Hepatocyte (in vitro differentiated cells): Measurements from ENCODE around the gene SSRP1.

Experiments used
- CTCF ChIP-seq: fragments of 200-600 bp; sonication (generic); IDR thresholded peaks from 2 replicates; pipeline ENCODE4 v1.5.1; 2016; ENCODE audit warnings: antibody characterized with exemption, mild to moderate bottlenecking; ENCODE audit not compliant: poor library complexity
- EZH2 ChIP-seq: fragments of 200-600 bp; sonication (generic); IDR thresholded peaks from 2 replicates; pipeline ENCODE4 v1.6.1; 2016; ENCODE audit warnings: antibody characterized with exemption, mild to moderate bottlenecking, borderline replicate concordance

- TF ChIP-seq CTCF, result no peak
- TF ChIP-seq EZH2, result no peak
Measured at GRCh38 chr11:57353446-57353845, 17.8 kb upstream of the SSRP1 start.
